ENCODE measurements around the gene ULK4.

Gene ULK4

DNA sequence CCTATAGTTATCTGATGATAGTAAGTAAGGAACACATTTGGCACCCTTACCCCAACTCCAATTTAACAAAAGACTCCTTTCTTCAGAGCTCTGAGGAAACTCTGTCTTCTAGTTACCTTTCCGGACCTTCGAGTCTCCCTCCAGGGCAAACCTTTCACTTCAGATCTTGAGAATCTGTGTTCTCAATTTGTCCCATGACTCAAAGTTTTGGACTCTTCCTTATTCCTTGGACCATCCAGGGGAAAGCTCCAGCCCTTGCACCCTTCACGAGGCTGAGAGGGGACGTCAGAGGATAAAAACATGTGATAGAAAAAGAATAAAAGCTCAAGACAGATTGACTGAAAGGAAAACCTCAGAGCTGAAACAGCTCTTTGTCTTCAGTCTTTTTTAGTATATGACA is 685.7 kb downstream of the ULK4 start:
- no peak for DNase-seq (ENCODE audit: low read depth in 2 of 2, low spot score in 1 of 2)

DNA sequence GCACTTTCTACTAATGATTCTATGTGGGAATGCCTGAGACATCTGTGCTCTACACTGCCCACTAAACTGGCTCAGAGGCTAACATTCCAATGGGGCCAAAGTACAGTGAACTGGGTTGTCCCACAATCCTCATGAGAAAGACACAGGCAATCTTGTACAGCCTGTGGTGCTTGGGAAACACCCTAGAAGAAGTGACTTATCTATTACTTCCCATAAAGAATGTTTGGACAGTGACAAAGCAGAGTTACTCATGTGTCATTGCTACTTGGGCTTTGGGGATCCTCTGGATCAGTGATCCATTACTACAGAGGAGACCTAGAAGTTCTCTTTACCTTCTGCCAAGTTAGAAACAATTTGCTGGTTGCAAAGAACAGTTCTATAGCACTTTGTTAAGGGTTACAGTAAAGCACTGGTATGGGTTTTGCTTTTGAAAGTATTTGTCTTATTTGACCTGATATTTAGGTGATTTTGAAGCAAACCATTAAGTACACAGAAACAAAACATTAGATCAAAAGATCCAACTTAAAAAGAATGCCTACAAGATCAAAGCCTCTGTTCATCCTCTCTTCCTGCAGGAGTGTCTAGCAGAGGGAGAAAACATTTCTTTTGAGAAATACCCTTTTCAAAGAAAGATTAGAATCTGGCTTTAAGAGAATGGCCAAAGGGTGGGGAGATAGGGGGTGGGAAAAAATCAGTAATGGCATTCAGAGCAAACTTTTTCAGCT is 686.8 kb downstream of the ULK4 start:
- no peak for DNase-seq (ENCODE audit: low read depth in 2 of 2, low spot score in 1 of 2)

DNA sequence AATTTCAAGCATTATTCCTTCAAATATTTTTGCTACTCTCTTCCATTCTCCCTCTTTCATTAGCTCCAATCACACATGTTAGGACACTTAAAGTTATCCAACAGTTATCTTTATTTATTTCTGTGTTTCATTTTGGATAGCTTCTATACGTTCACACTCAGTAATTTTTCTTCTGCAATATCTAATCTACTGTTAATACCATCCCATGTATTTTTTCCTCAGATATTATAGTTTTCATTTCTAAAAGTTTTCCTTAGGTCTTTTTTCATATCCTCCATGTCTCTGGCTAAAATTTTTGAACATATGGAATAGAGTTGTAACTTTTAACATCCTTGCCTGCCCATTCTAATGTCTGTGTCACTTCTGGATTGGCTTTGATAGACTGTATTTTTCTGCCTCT is 689.2 kb downstream of the ULK4 start:
- no peak for DNase-seq (ENCODE audit: low read depth in 2 of 2, low spot score in 1 of 2)

DNA sequence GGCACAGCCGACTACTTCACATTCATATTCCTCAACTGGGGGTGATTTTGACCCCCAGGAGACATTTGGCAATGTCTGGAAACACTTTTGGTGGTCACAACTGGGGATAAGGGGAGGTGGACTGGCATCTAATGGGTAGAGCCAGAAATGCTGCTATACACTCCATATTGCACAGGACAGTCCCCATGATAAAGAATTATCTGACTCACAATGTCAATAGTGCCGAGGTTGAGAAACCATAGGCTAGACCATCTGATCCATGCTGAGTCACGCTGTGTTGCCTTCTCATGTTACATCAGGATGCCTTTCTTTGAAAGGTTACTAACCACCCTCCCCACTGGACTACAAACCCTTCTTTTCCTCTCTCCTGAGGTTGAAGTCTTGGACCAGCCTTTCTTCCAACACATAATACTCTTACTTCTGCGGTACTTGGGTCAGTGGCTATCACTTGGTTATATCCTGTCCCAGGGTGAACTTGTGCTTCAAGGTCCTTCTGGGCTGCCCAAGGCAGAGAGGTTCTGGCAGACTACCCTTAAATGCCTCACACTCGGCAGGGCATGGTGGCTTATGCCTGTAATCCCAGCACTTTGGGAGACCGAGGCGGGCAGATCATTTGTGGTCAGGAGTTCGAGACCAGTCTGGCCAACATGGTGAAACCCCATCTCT is 693.8 kb downstream of the ULK4 start:
- no peak for DNase-seq (ENCODE audit: low read depth in 2 of 2, low spot score in 1 of 2)

DNA sequence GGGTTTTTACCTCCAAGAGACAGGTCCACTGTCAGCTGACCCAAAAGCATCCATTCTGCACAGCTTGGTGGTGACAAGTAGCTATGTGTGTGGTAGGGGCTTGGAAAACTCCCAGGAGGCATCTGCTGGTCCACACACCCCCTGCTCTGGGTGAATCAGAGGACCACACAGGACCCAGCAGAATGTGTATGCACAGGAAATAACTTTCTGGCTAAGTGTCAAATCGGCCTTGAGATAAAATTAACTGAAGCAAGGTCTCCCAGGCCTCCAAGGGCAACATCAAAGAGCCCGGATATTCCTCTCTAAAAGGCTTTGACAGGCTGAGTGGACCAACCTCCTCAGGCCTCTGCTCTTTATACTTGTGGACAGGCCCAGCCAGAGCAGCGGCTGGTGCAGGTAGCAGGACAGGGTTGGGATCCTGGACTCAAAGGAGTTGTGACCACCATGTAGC is 696.1 kb downstream of the ULK4 start:
- no peak for DNase-seq (ENCODE audit: low read depth in 2 of 2, low spot score in 1 of 2)

DNA sequence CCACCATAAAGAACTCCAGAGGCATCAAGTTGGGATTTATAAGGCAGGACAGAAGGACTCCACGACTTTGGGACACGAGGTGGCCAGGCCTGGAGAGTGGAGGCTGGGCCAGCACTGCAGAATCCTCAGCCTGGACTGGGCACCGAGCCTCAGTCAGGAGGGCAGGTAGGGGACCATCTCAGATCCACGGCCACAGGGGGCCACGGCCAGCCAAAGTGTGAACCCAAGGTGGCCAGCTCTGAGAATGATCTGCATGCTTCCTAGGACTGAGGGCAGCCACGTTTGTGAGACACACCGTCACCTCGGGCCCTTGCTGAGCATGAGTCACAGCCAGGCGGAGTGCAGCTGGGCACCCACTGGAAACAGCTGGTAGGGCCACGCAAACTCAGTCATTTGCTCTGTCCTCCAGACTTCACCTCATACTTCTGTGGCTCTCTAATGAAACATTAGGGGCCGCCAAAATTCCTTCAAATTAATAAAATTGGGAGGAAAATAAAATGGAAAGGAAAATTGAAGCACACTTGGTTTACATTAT is 696.8 kb downstream of the ULK4 start:
- no peak for DNase-seq (ENCODE audit: low read depth in 2 of 2, low spot score in 1 of 2)

DNA sequence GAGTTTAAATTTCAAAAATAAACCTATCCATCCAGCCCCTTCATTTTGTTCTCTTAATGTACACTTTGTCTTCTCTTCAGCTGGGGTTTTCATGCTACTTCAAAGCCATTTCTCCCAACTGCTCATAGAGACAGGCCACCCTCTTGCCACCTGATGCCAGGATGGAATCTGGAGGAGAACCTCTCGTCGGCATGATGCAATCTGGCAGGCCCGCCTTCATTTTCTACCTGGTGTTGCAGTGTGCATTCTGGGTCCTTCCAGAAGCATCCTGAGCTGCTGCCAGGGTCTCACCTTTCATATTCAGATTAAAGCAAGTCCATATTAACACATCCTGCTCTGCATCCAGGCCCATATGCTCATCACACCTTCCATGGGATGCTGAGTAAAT is 701.8 kb downstream of the ULK4 start:
- DNase-seq (ENCODE audit: low read depth in 2 of 2, low spot score in 1 of 2), result no peak

DNA sequence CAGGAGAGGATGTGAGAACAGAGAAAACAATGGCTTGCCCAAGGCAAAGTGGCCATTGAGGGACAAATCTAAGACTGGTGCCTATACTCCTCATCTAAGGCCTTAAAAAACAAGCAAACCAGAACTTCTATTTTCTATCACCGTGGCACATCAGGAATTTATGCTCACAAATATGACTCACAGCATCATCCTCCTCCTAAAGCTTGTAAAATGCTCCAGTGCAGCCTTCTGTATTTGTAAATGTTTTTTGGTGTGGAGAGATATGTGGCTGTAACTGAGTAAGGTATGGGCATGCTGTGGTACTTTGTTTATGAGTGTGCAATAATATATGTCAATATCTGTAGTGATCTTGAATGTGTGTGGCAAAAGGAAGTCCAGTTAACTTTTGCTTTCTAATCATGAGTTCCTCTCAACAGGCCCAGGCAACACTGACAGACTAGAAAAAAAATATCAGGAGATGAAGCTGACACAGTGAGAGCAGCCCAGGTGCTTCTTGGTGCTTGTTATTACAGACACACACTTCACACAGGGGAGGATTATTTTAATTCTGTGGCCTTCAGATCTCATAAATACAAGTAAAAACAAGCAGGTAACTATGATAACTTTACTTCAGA is 702.3 kb downstream of the ULK4 start:
- no peak for DNase-seq (ENCODE audit: low read depth in 2 of 2, low spot score in 1 of 2)

DNA sequence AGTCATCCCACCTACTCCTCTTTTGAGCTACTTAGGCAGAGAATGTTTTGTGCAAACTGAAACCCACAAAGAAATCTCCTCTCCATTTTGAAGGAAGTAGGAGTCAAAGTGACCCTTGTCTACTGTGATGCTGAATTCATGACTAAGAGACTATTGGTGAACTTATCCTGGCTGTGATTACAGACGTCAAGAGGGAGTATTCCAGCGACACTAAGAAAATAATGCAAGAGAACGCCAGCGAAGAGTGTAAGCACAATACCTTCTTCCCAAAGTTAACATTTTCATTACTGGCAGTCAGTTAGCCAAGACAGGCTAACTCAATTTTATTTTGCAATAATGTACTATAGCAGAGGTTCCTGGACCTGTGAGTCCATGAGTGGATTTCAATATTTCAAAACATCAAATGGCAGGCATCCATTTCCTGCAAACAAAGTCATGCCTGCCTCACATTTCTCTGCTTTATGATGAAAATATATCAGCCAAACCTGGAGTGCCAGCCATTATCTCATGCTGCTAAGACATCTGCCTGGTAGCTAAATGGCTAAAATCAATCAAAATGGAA is 703.6 kb downstream of the ULK4 start:
- no peak for DNase-seq (ENCODE audit: low read depth in 2 of 2, low spot score in 1 of 2)

DNA sequence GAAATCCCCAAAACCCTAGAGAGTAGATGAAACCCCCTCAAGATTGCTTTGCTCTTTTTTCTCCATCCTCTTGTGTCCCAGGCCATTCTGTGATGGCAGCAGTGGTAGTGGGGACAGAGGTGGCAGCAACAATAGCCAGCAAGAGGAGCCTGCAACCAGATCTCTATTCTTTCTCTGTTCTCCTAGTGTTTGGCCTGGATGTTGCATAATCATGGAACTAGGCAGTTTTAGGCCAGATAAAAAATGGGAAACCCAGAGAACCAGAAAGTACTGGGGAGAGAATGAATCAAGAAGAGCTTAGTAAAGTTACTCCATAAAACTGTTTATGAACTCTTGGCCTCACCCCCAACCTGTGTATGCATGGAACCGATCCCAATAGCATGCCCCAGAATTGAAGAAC is 710.3 kb downstream of the ULK4 start:
- no peak for DNase-seq (ENCODE audit: low read depth in 2 of 2, low spot score in 1 of 2)

DNA sequence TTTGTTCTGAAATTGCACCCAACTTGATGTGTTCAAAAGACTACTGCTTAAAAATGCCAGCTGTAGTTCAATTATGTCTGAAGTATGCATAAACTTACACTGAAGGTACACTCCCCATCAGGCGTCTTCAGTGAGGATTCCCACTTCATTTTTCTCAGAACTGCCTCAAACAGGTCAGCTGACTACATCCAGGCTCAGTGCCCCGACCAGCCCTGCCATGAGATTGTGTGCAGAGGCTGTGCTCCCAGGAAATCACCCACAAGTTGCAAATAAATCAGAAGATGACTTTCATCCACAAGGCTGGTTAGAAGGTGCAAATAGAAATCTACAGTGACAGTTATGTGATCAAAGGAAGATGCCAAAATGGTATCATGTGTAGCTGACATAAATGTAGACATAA is 711.1 kb downstream of the ULK4 start:
- no peak for DNase-seq (ENCODE audit: low read depth in 2 of 2, low spot score in 1 of 2)

DNA sequence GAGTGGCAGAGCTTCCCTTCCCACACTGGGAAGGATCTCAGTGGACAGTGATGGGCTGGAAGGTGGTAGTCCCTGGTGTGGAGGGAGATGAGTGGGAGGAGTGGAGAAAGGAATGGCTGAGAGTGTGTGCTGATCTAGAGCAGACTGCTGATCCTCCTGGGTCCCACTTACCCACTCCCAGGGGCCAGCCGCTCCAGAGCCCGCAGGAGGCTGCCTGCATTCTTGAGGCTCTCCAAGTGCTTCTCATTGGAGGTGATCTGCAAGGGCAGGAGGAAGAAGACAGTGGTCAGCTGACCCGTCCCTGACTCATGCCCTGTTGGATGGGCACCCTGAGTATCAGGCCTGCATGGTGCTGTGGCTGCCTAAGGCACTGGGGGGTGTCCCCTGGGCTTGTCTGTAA is 712.6 kb downstream of the ULK4 start:
- DNase-seq (ENCODE audit: low read depth in 2 of 2, low spot score in 1 of 2), result no peak

DNA sequence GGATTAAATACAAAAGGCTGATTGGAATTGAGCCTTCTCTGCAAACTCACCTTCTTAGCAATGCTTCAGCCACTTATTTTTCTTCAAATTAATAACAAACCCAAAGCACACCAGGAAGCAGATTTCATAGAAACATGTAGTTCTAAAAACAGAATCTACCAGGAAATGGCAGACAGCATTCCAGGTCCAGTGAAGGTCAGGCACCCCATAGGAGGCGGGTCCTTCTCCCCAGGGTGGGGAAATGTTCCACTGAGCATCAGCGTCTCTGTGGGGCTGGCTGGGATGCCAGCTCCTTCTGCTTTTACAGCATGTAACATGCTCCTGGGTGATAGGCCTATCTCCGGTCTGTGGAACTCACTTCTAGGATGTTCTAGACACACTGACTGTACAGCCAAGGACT is 713.4 kb downstream of the ULK4 start:
- no peak for DNase-seq (ENCODE audit: low read depth in 2 of 2, low spot score in 1 of 2)

DNA sequence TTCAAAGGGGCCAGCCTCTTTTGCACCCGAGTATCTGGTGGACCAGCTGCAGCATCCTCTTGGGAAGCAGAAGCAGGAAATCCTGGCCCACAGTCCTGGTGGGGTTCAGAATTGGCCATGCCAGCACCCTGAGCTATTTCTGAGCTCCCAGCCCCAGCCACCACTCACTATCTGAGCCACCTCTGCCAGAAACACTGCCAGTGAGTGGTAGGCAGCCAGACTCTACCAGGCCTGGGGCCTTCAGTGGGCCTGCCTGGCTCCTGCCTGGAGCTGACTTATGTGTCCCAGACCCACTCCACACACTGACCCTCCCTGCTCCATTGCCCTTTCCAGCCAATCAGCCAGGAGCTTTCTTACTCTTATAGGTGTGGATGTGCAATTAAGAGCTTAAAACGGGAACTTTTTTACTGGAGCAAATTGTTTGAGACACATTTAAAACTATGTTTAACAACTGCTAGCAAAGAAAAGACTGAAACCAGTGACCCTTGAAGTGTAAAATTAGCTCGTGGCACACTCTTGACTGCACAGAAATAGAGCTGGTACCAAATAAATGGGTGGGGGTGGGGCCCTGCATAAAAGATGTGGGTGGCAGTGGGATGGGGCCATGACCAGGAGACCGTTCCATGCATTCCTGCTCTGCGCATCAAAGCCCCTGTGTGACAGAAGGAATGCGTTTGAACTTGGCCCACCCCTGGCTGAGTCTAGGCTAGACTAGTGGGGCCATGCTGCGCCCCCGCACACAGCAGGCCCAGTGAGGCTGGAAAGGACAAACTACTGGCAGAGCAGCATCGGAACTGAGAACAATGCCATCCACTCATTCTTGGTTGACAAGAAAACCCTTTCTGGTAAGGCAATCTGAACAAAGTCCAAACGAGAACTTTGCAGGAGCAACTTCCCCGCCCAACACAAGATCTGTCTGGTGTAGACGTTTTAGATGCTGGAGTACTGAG is 714.6 kb downstream of the ULK4 start:
- DNase-seq (ENCODE audit: low read depth in 2 of 2, low spot score in 1 of 2), result no peak

DNA sequence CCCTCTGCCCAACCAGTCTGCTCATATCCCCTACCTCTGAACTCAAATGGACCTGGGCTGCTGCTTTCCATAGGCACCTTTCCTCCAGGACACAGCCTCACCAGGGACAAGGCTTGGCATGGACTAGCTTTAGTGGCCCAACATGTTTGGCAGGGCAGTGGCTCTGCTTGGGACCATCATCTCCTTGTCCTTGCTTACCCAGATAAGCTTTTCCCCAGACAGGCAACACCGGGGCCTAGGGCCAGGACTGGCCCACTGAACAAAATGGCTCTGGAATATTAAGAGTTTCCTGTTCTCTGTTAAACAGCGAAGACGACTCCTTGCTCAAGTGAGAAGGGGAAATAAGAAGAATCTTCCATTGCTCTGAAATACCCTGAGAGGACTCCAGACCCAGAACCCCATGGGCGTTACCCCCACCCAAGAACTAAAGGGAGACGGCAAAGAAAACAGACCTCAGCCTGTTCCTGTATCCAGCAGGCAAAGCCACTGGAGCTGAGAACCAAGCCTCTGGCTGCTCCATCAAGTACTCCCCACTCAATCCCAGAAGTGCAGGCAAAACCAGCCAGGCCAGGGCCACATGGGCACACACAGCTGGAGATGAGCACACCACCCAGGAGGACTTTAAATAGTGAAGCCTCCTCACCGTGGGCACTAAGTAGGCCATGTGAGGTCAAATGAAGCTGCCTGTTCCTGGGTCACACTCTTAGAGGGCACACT is 717.1 kb downstream of the ULK4 start:
- no peak for DNase-seq (ENCODE audit: low read depth in 2 of 2, low spot score in 1 of 2)

DNA sequence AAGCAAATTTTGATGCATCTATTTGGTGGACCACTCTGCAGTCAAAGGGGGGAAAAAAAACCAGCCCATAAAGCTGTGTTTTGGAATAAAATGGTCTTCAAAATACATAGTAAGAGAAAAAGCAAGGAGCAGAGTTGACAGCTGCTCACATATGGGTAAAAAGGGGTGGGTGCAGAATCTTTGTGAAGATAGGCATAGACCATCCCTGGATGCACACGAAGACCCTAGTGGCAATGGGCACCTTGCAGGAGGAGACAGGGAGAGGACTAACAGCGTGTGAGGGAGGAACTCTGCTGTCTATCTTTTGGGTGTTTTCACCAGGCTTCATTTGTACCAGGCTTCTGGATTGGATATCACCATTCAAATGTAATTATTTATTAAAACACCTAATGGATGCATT is 718.7 kb downstream of the ULK4 start:
- DNase-seq (ENCODE audit: low read depth in 2 of 2, low spot score in 1 of 2), result no peak

DNA sequence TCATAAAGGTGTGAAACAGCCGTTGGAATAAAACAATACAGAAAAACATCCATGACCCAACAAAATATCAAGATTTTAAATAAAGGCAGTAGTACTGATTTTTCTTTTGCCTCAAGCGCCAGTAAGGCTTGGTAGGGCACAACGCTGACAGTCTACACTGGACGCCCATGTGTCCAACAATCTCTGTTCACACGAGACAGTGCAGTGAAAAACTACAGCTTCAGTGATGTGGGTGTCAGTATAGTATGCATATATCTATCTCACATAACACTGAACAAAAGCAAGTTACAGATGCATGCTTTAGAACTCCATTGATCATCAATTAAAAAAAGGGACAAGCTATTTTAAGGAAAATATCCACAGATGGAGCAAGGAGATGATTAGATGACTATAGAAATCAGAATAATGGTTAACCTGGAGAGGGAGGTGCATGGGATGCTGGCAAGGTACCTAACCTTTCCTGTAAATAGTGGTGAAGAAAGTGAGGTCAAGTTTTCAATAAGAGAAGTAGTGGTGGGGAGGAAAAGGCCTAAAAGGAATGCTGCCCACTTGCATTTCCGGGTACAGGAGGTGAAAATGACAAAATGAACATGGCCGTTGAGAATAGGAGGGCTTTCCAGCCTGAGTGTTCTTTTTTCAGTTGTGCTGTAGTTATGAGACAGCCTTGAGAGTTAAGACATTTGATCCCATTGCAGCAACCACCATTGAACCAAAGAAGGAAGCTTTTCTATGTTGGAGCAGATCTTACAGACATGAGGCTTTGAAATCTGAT is 719.9 kb downstream of the ULK4 start:
- DNase-seq (ENCODE audit: low read depth in 2 of 2, low spot score in 1 of 2), result no peak

DNA sequence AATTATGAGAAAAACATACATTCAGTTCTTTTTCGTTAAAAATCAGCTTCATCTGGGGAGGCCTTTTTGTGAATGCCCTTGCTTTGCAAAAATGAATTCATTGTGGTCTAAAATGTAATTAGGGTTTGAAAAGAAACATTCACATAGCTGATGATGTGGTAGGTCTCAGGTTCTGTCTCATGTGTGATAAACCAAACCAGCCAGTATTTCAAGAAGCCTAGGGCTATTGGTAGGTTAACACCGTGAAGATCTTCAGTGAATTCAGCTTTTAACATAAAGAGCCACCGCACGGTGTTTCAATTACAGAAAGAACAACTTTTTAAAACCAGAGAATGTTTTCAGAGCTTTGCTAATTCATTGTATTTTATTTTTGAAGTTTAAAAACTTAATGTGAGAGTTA is 720.7 kb downstream of the ULK4 start:
- DNase-seq (ENCODE audit: low read depth in 2 of 2, low spot score in 1 of 2), result no peak

DNA sequence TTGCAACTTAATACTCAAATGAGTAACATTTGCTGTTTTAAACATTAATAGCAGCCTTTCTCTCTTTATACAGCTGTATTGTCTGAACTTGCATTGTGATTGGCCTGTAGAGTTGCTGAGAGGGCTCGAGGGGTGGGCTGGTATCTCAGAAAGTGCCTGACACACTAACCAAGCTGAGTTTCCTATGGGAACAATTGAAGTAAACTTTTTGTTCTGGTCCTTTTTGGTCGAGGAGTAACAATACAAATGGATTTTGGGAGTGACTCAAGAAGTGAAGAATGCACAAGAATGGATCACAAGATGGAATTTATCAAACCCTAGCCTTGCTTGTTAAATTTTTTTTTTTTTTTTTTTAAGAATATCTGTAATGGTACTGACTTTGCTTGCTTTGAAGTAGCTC is 722.3 kb downstream of the ULK4 start:
- DNase-seq (ENCODE audit: low read depth in 2 of 2, low spot score in 1 of 2), result no peak

DNA sequence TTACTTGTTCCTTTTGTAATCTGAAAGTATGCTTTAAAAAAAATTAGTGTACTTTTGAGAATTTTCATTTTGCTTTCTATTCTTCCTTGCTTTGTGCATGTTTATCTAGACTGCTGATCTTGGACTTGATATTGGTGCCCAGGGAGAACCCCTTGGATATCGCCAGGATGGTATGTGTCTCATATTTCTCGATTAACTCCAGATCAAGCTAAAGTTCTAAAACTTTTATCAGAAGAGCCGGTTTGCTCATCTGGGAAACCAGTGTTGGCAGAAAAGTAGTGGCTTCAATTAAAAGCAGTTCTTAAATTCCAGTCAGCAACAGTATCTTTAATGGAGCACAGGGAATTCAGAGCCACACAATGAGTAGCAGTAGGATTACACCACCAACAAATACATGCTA is 724.0 kb downstream of the ULK4 start:
- DNase-seq (ENCODE audit: low read depth in 2 of 2, low spot score in 1 of 2), result no peak
